Measurements from ENCODE around the gene AP2B1.
"Not testable (repeated sequence)": the region's sequence is repeated elsewhere in the genome, so short reads cannot be mapped to it uniquely, and the experiment has no call there.

AP2B1 gene

DNA sequence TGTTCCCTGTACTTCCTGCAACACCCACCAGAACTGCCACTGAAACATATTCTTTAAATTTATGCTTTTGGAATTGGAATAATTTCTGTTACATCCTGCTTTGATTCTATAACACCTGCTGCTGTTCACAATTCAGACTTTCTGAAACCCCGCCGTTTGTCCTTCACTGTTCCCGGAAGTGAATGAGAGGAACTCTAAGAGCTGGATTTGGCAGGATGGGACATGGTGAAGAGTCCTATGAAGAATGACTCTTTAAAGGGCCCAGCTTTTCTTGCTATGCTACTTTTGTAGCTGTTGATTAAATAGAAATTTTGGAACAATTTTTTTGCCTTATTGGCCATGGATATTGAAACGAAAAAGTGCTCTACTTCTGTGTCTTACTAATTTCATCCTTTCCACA, 8.9 kb downstream of the AP2B1 start:
- TF ChIP-seq ZFX (IDR thresholded peaks at IDR 0.05) (no peak), CTCF (conservative IDR thresholded peaks at IDR 0.05) (no peak)
- no peak overlapping the region for H3K27ac ChIP-seq

- TF ChIP-seq ZFX (IDR thresholded peaks at IDR 0.05) (no peak), CTCF (conservative IDR thresholded peaks at IDR 0.05) (no peak)
- no peak overlapping the region for H3K27ac ChIP-seq
These were observed 9.6 kb downstream of the AP2B1 start for GRCh38 chr17:35596530-35597233.

GRCh38 chr17:35597604-35598003, 10.5 kb downstream of the AP2B1 start:
- TF ChIP-seq CTCF (conservative IDR thresholded peaks at IDR 0.05): no peak
- TF ChIP-seq ZFX (IDR thresholded peaks at IDR 0.05): no peak
- H3K27ac ChIP-seq: no peak overlapping the region

GRCh38 chr17:35603674-35604073, 16.6 kb downstream of the AP2B1 start:
- TF ChIP-seq ZFX (IDR thresholded peaks at IDR 0.05) (no peak), CTCF (conservative IDR thresholded peaks at IDR 0.05) (no peak)
- H3K27ac ChIP-seq: no peak overlapping the region

- no peak overlapping the region for H3K27ac ChIP-seq
- TF ChIP-seq ZFX (IDR thresholded peaks at IDR 0.05) (no peak), CTCF (conservative IDR thresholded peaks at IDR 0.05) (no peak)
These were observed 18.6 kb downstream of the AP2B1 start for GRCh38 chr17:35605678-35606077.

DNA sequence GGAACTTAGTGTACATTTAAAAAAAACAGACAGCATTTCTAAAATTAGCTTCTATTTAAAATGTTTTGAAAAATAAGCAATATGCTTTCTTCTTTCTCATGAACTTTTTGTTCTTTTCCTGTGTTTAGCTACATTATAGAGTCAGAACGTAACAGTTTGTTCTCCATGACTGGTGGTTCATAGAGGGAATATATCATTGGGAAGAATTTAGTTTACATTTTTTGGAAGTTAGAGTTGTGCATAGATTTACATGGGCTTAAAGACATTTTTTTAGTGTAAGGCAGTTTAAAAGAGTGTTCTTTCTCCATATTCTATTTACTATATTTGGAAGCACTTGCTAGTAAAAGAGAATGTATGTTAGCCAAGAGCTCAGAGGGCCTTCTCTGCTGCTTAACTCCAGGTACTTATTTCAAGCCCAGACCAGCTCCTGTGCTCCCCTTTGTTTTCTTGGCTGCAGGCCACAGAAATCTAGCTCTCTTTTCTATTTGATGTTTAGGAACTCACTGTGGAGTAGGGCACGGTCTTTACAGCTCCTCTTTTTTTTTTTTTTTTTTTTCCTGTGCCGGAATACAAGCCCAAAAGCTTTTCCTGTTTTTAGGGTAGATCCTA, 20.2 kb downstream of the AP2B1 start:
- TF ChIP-seq CTCF (conservative IDR thresholded peaks at IDR 0.05) (no peak), ZFX (IDR thresholded peaks at IDR 0.05) (no peak)
- H3K27ac ChIP-seq: no peak overlapping the region

GRCh38 chr17:35609831-35610230, 22.7 kb downstream of the AP2B1 start:
- no peak overlapping the region for H3K27ac ChIP-seq
- TF ChIP-seq CTCF (conservative IDR thresholded peaks at IDR 0.05) (no peak), ZFX (IDR thresholded peaks at IDR 0.05) (no peak)

DNA sequence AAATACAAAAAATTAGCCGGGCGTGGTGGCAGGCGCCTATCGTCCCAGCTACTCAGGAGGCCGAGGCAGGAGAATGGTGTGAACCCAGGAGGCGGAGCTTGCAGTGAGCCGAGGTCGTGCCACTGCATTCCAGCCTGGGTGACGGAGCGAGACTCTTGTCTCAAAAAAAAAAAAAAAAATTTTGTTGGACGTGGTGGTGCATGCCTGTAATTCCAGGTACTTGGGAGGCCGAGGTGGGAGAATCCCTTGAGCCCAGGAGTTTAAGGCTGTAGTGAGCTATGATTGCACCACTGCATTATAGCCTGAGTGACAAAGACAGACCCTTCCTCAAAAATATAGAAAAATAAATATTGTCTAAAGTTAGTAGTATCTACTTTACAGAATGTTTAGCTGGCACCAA, 23.6 kb downstream of the AP2B1 start:
- H3K27ac ChIP-seq: not testable (repeated sequence)
